CD14-positive monocyte (primary cell): ENCODE measurements around the gene DRAM1. TPM values are rescaled to one million over a fixed set of nuclear protein-coding genes. Genes with fewer than 3 reads are reported as not detected.

Experiments
- DNase-seq, 3 donors: peaks; one replicate each; pipeline ENCODE4 v3.0.0-alpha.2; 2011 to 2022
- H2AFZ ChIP-seq: 2 replicates; pipeline ENCODE4 v1.6.0; 2012; ENCODE audit warnings: mild to moderate bottlenecking, low read depth, low read length, inconsistent platforms; ENCODE audit not compliant: insufficient read depth, poor library complexity, severe bottlenecking
- H3K27ac ChIP-seq, 2 donors: 1 replicate in 1 of 2; 2 replicates in 1 of 2; pipeline ENCODE4 v1.5.1; 2012 to 2013; ENCODE audit warnings: low read length in 2 of 2, control low read depth in 1 of 2, inconsistent platforms in 1 of 2, low read depth in 1 of 2, mild to moderate bottlenecking in 1 of 2
- H3K27me3 ChIP-seq, 2 donors: one replicate each; pipeline versions ENCODE4 v1.6.0 to v1.6.1; 2011 to 2013; ENCODE audit warnings: low read length in 2 of 2; ENCODE audit not compliant: control insufficient read depth in 2 of 2, insufficient read depth in 2 of 2
- H3K36me3 ChIP-seq, 2 donors: replicated peaks in 1 of 2; 1 replicate in 1 of 2; 2 replicates in 1 of 2; pipeline versions ENCODE4 v1.5.1 to v1.6.1; 2012 to 2013; ENCODE audit warnings: low read length in 2 of 2, control low read depth in 1 of 2, inconsistent platforms in 1 of 2, mild to moderate bottlenecking in 1 of 2; ENCODE audit not compliant: insufficient read depth in 2 of 2, control insufficient read depth in 1 of 2
- H3K4me1 ChIP-seq, 2 donors: 1 replicate in 1 of 2; 2 replicates in 1 of 2; pipeline versions ENCODE4 v1.5.1 to v1.6.1; 2012 to 2013; ENCODE audit warnings: low read length in 2 of 2, control low read depth in 1 of 2, inconsistent platforms in 1 of 2, mild to moderate bottlenecking in 1 of 2, moderate library complexity in 1 of 2; ENCODE audit not compliant: insufficient read depth in 2 of 2, control insufficient read depth in 1 of 2
- H3K4me2 ChIP-seq: replicated peaks from 2 replicates; pipeline ENCODE3; 2012; ENCODE audit warnings: low read length, moderate library complexity, mild to moderate bottlenecking; ENCODE audit not compliant: poor library complexity, severe bottlenecking; ENCODE audit errors: extremely low read depth
- H3K4me3 ChIP-seq, 3 experiments: fragments of 200-600 bp in 1 of 3; sonication (generic) in 1 of 3; replicated peaks in 1 of 3; 1 replicate in 2 of 3; 2 replicates in 1 of 3; pipeline ENCODE4 v1.5.1; 2011 to 2013; ENCODE audit warnings: low read length in 3 of 3, mild to moderate bottlenecking in 3 of 3, control low read depth in 2 of 3, low read depth in 2 of 3, inconsistent platforms in 1 of 3, moderate library complexity in 1 of 3
- H3K79me2 ChIP-seq: 2 replicates; pipeline ENCODE4 v1.6.0; 2012; ENCODE audit warnings: mild to moderate bottlenecking, control low read depth, inconsistent platforms, low read length, moderate library complexity; ENCODE audit not compliant: insufficient read depth
- H3K9ac ChIP-seq: 2 replicates; pipeline ENCODE4 v1.6.0; 2017; ENCODE audit warnings: low read length, mild to moderate bottlenecking; ENCODE audit not compliant: insufficient read depth, poor library complexity, severe bottlenecking
- H3K9me3 ChIP-seq, 2 donors: replicated peaks in 1 of 2; 1 replicate in 1 of 2; 2 replicates in 1 of 2; pipeline versions ENCODE4 v1.5.1 to v1.6.1; 2012 to 2013; ENCODE audit warnings: low read length in 2 of 2, control low read depth in 1 of 2; ENCODE audit not compliant: control insufficient read depth in 1 of 2, insufficient read depth in 1 of 2
- H4K20me1 ChIP-seq: 2 replicates; pipeline ENCODE4 v1.6.0; 2012; ENCODE audit warnings: mild to moderate bottlenecking, low read length, control low read depth, moderate library complexity; ENCODE audit not compliant: insufficient read depth
- H3K27ac Mint-ChIP-seq, 7 donors: one replicate each; pipeline ENCODE4 v1.8.0; 2020; ENCODE audit warnings: mild to moderate bottlenecking in 7 of 7, mixed read lengths in 7 of 7, moderate library complexity in 6 of 7, inconsistent platforms in 2 of 7
- H3K27me3 Mint-ChIP-seq, 3 donors: one replicate each; pipeline ENCODE4 v1.8.0; 2021 to 2022; ENCODE audit warnings: low read depth in 3 of 3, mild to moderate bottlenecking in 3 of 3, mixed read lengths in 3 of 3, moderate library complexity in 3 of 3, inconsistent platforms in 1 of 3
- H3K36me3 Mint-ChIP-seq, 2 donors: one replicate each; pipeline ENCODE4 v1.8.0; 2020; ENCODE audit warnings: mixed read lengths in 2 of 2, inconsistent platforms in 1 of 2, mild to moderate bottlenecking in 1 of 2
- H3K4me1 Mint-ChIP-seq: one replicate; pipeline ENCODE4 v1.8.0; 2020; ENCODE audit warnings: mild to moderate bottlenecking, mixed read lengths
- H3K4me3 Mint-ChIP-seq, 2 donors: one replicate each; pipeline ENCODE4 v1.8.0; 2020; ENCODE audit warnings: mild to moderate bottlenecking in 2 of 2, mixed read lengths in 2 of 2, moderate library complexity in 1 of 2
- H3K9me3 Mint-ChIP-seq, 7 donors: one replicate each; pipeline ENCODE4 v1.8.0; 2020 to 2022; ENCODE audit warnings: mixed read lengths in 7 of 7, mild to moderate bottlenecking in 6 of 7, moderate library complexity in 6 of 7, inconsistent platforms in 2 of 7
- CTCF ChIP-seq: fragments of 200-600 bp; IDR thresholded peaks from one replicate; pipeline ENCODE4 v1.8.0; 2022; ENCODE audit warnings: antibody characterized with exemption, mild to moderate bottlenecking
- WGBS: methylation state at CpG from one replicate; pipeline ENCODE4 v1.1.5; 2013; ENCODE audit warnings: missing lambda C conversion rate; ENCODE audit not compliant: insufficient coverage; 5-methylcytosine and 5-hydroxymethylcytosine counted together
- intact Hi-C, 2 donors: fragments of 100-400 bp; cut with micrococcal nuclease; formaldehyde crosslinking; loops; one replicate each; pipeline versions ENCODE4 v1.15.0 to v1.15.1; 2023
- polyA plus RNA-seq, 3 donors: library from polyadenylated mRNA; depleted of rRNA in 1 of 3; unstranded in 2 of 3; stranded (reverse) in 1 of 3; fragments of 300-500 nt in 2 of 3; fragments of >200 nt in 1 of 3; fragmentation: Illumina TruSeq in 2 of 3; gene quantifications; 1 replicate in 2 of 3; 2 replicates in 1 of 3; pipeline ENCODE4 v1.2.3, GENCODE V29; 2012 to 2021

DRAM1 gene
- polyA plus RNA-seq, 3 donors: 14.0 to 49.7 (median 43.0) TPM

- H3K27ac Mint-ChIP-seq: no peak overlapping the region
- H3K4me1 ChIP-seq: peaks cover 18 to 24% of the 10 kb centered on the region in 2 donors
- no peak overlapping the region for H3K4me3 ChIP-seq
- peaks cover 0 to 3% (median 1%) of the 10 kb centered on the region in 3 donors for H3K27me3 Mint-ChIP-seq
- H3K36me3 ChIP-seq: no peaks in the 10 kb centered on the region
- peaks cover 0 to 3% of the 10 kb centered on the region in 2 donors for H3K36me3 Mint-ChIP-seq
- no peak for DNase-seq
- H3K4me1 Mint-ChIP-seq: peaks cover 22% of the 10 kb centered on the region
- 100% methylated on average over 2 of the region's 5 CpGs for WGBS
- H3K9ac ChIP-seq: no peak overlapping the region
- no peak overlapping the region for H3K4me3 Mint-ChIP-seq
- no peaks in the 10 kb centered on the region for H4K20me1 ChIP-seq
- no peaks in the 10 kb centered on the region for H3K79me2 ChIP-seq
- peaks cover 6 to 10% (median 10%) of the 10 kb centered on the region in 7 donors for H3K9me3 Mint-ChIP-seq
- no peak overlapping the region for H3K4me2 ChIP-seq
- H3K27me3 ChIP-seq: no peaks in the 10 kb centered on the region
- H3K27ac ChIP-seq: no peak overlapping the region
- intact Hi-C loops: no loop called here
- H3K9me3 ChIP-seq: peaks cover 7 to 9% of the 10 kb centered on the region in 2 donors
- no peak for TF ChIP-seq CTCF
- no peak overlapping the region for H2AFZ ChIP-seq
Observed at GRCh38 chr12:101931498-101932326, 54.3 kb downstream of the DRAM1 start.

GRCh38 chr12:101933866-101934514 lies 56.6 kb downstream of the DRAM1 start:
- H3K36me3 ChIP-seq: no peaks in the 10 kb centered on the region
- no peaks in the 10 kb centered on the region for H4K20me1 ChIP-seq
- H3K9ac ChIP-seq: no peak overlapping the region
- no peak overlapping the region for H3K27ac ChIP-seq
- H3K4me3 ChIP-seq: no peak overlapping the region
- peaks cover 0 to 3% of the 10 kb centered on the region in 2 donors for H3K36me3 Mint-ChIP-seq
- no peaks in the 10 kb centered on the region for H3K79me2 ChIP-seq
- no peak overlapping the region for H2AFZ ChIP-seq
- H3K4me3 Mint-ChIP-seq: no peak overlapping the region
- DNase-seq: no peak
- H3K27ac Mint-ChIP-seq: no peak overlapping the region
- H3K9me3 ChIP-seq: peaks cover 7 to 9% of the 10 kb centered on the region in 2 donors
- H3K27me3 ChIP-seq: no peaks in the 10 kb centered on the region
- 82% methylated on average over 2 of the region's 5 CpGs for whole genome bisulfite sequencing
- TF ChIP-seq CTCF: no peak
- H3K27me3 Mint-ChIP-seq: peaks cover 0 to 3% (median 1%) of the 10 kb centered on the region in 3 donors
- intact Hi-C loops: no loop called here
- H3K9me3 Mint-ChIP-seq: peaks cover 6 to 10% (median 8%) of the 10 kb centered on the region in 7 donors
- H3K4me2 ChIP-seq: no peak overlapping the region
- no peaks in the 10 kb centered on the region for H3K4me1 Mint-ChIP-seq
- H3K4me1 ChIP-seq: peaks cover 0 to under 1% of the 10 kb centered on the region in 2 donors
